IMR-90 (cell line): ENCODE measurements around the gene POLR3B.

Experiments
- BHLHE40 ChIP-seq: fragments of 150-350 bp; IDR thresholded peaks from 2 replicates; pipeline ENCODE4 v1.6.1; 2016; ENCODE audit warnings: mild to moderate bottlenecking, low read depth, low read length
- POLR2A ChIP-seq: IDR thresholded peaks from 2 replicates; pipeline ENCODE4 v1.6.1; 2012; ENCODE audit warnings: mild to moderate bottlenecking, low read depth, low read length
- RAD21 ChIP-seq: IDR thresholded peaks from 2 replicates; pipeline ENCODE4 v1.6.1; 2012; ENCODE audit warnings: low read length, improper control_type of control experiment
- SMC3 ChIP-seq: fragments of 150-350 bp; IDR thresholded peaks from 2 replicates; pipeline ENCODE4 v1.6.1; 2016; ENCODE audit warnings: low read depth, mild to moderate bottlenecking, antibody characterized with exemption, low read length, moderate library complexity
- TF ChIP-seq, protein P1 (sequence below): conservative IDR thresholded peaks from 2 replicates; pipeline ENCODE4 v1.5.1; 2012; ENCODE audit warnings: mild to moderate bottlenecking, low read depth, low read length, improper control_type of control experiment

DNA sequence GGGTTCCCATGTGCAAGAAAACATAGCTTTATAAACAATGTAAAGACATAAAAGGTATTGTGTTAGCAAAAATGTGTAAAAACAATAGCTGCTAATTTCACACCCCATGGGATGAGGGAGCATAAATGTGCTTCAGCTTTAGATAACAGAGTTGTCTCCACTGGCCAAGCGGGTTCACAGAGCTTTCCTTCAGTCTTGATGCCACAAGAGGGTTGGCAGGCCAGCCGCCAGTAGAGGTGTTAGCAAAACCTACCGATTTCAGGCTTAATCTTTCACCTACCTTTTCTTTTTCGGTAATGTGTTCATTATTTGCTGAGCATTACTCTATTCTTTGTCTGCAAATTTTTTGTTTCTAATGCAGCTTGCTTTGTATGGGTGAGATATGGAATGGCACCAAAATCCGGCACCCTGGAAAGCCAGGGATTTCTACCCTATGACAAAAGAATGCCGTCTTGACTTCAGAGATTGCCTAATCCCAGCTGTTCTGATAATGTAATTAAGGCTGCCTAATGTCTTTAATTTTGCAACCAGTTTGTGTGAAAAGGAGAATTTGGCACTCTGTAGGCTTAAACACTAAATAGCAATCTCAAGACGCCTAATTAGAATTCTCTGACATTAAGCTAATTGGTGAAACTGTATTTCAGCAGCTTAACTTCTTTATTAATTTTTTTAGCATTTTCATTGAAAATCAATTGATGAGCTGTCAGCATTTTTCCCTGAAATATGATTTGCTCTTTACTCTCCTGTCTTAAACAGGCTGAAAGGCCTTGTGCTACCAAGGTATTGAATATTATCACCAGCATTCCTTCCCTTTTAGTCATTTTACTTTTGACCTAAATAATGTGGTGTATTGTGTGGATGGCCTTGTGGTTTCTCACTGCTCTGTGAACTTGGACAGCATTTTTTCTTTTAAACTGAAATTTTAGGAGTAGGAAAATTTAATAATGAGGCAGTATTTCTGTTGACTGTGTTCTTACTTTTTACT is 60.7 kb downstream of the POLR3B start:
- TF ChIP-seq RAD21 (no peak), POLR2A (no peak), SMC3 (no peak), BHLHE40 (no peak)
- TF ChIP-seq, protein P1, sequence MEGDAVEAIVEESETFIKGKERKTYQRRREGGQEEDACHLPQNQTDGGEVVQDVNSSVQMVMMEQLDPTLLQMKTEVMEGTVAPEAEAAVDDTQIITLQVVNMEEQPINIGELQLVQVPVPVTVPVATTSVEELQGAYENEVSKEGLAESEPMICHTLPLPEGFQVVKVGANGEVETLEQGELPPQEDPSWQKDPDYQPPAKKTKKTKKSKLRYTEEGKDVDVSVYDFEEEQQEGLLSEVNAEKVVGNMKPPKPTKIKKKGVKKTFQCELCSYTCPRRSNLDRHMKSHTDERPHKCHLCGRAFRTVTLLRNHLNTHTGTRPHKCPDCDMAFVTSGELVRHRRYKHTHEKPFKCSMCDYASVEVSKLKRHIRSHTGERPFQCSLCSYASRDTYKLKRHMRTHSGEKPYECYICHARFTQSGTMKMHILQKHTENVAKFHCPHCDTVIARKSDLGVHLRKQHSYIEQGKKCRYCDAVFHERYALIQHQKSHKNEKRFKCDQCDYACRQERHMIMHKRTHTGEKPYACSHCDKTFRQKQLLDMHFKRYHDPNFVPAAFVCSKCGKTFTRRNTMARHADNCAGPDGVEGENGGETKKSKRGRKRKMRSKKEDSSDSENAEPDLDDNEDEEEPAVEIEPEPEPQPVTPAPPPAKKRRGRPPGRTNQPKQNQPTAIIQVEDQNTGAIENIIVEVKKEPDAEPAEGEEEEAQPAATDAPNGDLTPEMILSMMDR = no peak
